Measurements from ENCODE around the gene HAUS6. TPM values are rescaled to one million over a fixed set of nuclear protein-coding genes. Genes with fewer than 3 reads are reported as not detected.

HAUS6 gene
- total RNA-seq, 5 donors from 2014 or later (not counting 1 experiment from before 2014, with no cell fraction given) = 8.7 to 17.0 (median 15.1) TPM

Other genes starting within 250 kb of the HAUS6 start
- under 1 TPM in 4 of 5 donors, not detected in 1; 0.19 to 0.79 (median 0.41) TPM for gene SAXO1, start 69.7 kb downstream of the HAUS6 start, total RNA-seq
- 10 to 100 TPM; 25.0 to 55.3 (median 42.0) TPM for gene RRAGA, start 53.5 kb downstream of the HAUS6 start, total RNA-seq
- gene PLIN2, start 24.6 kb upstream of the HAUS6 start, total RNA-seq = 10 to 100 TPM; 15.6 to 47.3 (median 38.7) TPM
- 10 to 100 TPM; 49.6 to 55.7 (median 53.3) TPM for gene DENND4C, start 127.8 kb upstream of the HAUS6 start, total RNA-seq

Measured in T-cell (primary cell).